ENCODE data around the gene UBL5.

UBL5 gene

DNA sequence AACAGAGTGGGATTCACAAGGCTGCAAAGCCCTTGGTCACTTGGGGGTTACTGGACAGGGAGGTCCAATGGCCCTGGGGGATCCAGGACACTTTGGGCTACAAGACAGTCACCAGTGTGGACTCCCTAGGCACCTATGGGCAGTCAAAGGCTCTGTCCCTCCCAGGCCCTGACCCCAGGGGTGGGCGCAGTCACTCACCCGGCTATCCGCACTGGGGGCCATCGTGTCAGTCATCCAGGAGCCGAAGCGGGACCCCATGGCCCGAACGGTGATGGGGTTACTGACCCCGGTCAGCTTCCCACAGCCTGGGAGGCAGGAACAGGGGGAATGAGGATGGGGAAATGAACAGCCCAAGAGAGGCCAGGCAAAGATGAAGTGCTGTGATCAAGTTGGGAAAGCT, 28.9 kb downstream of the UBL5 start:
- Mint-ChIP-seq H3K4me1 (peaks cover 44% of the 10 kb centered on the region), H3K36me3 (ENCODE audit: low read depth) (no peaks in the 10 kb centered on the region), H3K27me3 (no peaks in the 10 kb centered on the region), H3K27ac (peak overlapping the region; percentile 43), H3K4me3 (no peak overlapping the region), H3K9me3 (no peaks in the 10 kb centered on the region)
- no peak for DNase-seq
- ATAC-seq: no peak

DNA sequence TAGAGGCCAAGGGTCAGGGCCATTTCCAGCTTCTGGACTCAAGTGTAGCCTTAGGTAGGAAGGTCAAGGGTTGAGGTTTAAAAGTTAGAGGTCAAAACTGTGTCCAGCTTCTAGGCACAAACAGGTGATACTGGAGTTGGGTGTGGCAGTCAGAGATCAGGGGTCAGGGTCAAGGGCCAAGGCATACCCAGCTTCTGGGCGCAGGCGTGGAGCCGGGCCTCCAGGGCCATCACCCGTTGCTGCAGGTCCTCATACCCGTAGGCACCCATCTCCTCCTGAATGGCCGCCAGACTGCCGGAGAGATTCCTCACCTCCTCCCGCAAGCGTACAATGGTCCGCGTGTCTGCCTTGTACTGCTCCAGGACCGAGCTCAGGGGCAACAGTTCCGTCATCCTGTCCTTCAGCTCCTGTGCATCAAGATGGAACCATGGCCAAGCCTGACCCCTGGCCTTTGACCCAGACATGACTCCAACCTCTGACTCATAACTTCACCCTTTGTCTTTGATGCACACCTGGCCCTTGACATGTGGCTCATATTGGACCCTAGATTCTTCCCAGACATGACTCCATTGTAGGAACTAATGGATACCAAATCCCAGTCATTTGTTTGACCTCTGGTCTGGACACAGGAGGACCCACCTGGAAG, 29.5 kb downstream of the UBL5 start:
- Mint-ChIP-seq H3K36me3 (ENCODE audit: low read depth) (no peaks in the 10 kb centered on the region), H3K4me1 (peaks cover 49% of the 10 kb centered on the region), H3K4me3 (no peak overlapping the region), H3K27ac (peak overlapping the region; percentile 66), H3K27me3 (no peaks in the 10 kb centered on the region), H3K9me3 (no peaks in the 10 kb centered on the region)
- DNase-seq: no peak
- ATAC-seq: no peak

DNA sequence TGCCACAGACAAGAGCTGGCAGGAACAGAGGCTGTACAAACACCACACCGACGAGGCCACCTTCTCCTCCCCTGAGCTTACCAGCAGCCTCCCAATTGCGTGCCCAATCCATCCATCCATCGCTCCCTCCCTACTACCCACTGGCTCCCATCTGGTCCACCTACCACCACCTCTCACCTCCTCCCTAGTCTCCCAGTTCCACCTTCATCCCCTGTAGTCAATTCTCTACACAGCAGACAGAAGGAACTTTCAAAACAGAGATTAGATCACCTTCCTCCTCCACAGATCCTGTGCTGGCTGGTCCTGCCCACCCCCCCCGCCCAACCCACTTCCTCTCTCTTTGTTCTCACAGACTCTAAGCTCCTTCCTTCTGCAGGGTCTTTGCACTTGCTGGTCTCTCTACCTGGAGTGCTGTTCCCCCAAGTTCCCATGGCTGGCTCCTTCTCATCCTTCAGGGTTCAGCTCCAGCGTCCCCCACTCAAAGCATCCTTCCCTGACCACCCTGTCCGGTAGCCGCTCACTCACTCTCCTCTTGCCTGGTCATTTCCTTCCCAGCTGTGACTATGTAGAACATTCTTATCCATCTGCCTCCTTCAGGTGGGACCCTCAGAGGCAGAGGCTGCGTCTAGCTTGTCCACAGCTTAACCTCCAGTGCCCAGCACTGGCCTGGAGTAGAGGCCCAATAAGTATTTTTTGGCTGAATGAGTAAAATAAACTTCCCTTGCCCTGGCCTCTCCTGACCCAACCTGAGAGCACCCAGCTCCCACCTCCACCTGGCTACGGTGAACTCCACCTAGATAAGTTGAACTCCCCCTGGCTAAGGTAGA, 30.4 kb downstream of the UBL5 start:
- Mint-ChIP-seq H3K4me1 (peaks cover 55% of the 10 kb centered on the region), H3K27me3 (no peaks in the 10 kb centered on the region), H3K36me3 (ENCODE audit: low read depth) (no peaks in the 10 kb centered on the region), H3K9me3 (no peaks in the 10 kb centered on the region), H3K27ac (peak overlapping the region; percentile 66), H3K4me3 (peak overlapping the region; percentile 58)
- ATAC-seq (peak; percentile 75), DNase-seq (no peak)

DNA sequence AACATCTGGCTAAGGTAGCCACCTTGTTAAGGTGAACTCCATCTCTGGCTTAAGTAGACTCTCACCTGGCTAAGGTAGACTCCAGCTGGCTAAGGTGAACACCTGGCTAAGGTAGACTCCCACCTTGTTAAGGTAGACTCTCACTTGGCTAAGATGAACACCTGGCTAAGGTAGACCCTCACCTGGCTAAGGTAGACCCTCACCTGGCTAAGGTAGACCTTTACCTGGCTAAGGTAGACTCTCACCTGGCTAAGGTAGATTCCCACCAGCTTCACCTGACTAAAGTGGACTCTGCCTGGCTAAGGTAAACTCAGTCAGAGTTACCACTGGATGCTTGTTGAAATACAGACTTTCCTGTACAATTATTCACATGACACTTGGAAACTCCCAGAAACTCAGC, 31.0 kb downstream of the UBL5 start:
- H3K27me3 Mint-ChIP-seq: no peaks in the 10 kb centered on the region
- DNase-seq (no peak), ATAC-seq (no peak)
- no peaks in the 10 kb centered on the region for H3K9me3 Mint-ChIP-seq
- no peak overlapping the region for H3K27ac Mint-ChIP-seq
- no peaks in the 10 kb centered on the region for H3K36me3 Mint-ChIP-seq (ENCODE audit: low read depth)
- H3K4me1 Mint-ChIP-seq: peaks cover 61% of the 10 kb centered on the region
- H3K4me3 Mint-ChIP-seq: no peak overlapping the region

DNA sequence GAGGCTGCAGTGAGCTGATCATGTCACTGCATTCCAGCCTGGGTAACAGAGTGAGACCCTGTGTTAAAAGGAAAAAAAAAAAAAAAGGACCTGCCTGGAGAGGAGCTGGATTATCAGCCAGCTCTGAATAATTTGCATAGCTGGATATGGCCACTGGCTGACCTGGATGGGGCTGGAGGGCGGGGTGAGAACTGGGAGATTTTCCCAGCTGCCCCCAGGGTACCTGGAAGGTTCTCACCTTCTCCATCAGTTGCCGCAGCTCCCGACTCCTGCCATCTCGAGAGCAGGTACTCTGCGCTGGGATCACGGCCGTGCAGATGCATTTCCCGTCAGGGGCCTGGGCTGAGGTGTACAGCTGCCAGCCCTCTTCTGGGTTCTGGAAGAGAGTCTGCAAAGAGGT, 32.7 kb downstream of the UBL5 start:
- no peak for ATAC-seq
- Mint-ChIP-seq H3K36me3 (ENCODE audit: low read depth) (no peaks in the 10 kb centered on the region), H3K4me3 (no peak overlapping the region), H3K27ac (no peak overlapping the region), H3K9me3 (no peaks in the 10 kb centered on the region), H3K27me3 (no peaks in the 10 kb centered on the region), H3K4me1 (peaks cover 64% of the 10 kb centered on the region)
- DNase-seq: no peak

DNA sequence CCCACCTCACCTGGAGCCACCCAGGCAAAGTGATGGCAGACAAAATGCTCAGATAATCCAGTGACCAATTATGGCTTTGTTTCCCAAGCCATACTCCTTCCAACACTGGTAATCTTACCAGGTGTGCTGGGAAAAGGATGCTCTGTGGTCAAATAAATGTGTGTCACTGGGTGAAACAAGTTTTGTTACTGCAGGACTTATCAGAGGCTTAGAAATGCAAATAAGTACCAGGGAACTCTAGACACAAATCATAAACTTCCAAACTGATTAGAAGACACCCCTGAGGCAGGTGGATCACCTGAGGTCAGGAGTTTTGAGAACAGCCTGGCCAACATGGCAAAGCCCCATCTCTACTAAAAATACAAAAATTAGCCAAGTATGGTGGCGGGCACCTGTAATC, 33.8 kb downstream of the UBL5 start:
- no peaks in the 10 kb centered on the region for H3K27me3 Mint-ChIP-seq
- ATAC-seq (no peak), DNase-seq (no peak)
- H3K9me3 Mint-ChIP-seq: no peaks in the 10 kb centered on the region
- H3K4me1 Mint-ChIP-seq: peaks cover 69% of the 10 kb centered on the region
- no peak overlapping the region for H3K27ac Mint-ChIP-seq
- H3K4me3 Mint-ChIP-seq: no peak overlapping the region
- H3K36me3 Mint-ChIP-seq (ENCODE audit: low read depth): no peaks in the 10 kb centered on the region

DNA sequence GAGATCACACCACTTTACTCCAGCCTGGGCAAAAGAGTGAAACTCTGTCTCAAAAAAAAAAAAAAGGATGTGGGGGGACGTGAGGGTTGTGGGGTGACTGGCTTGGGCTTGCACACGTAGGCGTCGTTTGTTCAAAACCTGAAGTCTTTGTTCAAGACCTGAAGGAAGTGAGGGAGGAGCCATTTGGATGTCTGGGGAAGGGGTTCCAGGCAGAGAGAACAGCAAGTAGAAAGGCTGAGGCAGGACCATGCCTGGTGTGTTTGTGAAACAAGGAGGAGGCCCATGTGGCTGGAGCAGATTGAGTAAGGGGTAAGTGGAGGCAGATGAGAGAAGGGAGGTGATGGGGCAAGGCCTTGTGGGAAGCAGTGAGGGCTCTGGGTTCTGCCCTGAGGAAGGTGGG, 35.2 kb downstream of the UBL5 start:
- Mint-ChIP-seq H3K27ac (peak overlapping the region; percentile 78), H3K27me3 (no peaks in the 10 kb centered on the region), H3K4me1 (peaks cover 56% of the 10 kb centered on the region), H3K4me3 (peak overlapping the region; percentile 67), H3K9me3 (no peaks in the 10 kb centered on the region), H3K36me3 (ENCODE audit: low read depth) (no peaks in the 10 kb centered on the region)
- DNase-seq: no peak
- no peak for ATAC-seq

DNA sequence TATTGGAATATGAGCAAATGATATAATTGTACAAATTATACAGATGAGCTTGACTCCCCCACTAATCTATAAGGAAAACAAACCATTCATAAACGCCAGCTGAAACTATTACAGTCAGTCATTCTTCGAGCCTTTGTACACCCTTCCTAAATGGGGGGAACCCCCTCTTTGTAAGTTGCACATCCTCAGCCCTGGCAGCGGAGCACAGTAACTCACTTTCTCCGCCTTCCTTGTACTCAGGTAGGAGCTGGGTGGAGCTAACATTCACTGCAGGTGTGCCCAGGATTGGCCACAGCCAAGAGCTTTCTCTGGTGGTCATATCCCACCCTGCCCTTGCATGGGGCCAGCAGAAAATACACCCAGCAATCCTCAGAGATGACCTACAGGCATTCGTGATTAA, 36.0 kb downstream of the UBL5 start:
- Mint-ChIP-seq H3K4me1 (peaks cover 48% of the 10 kb centered on the region), H3K4me3 (peak overlapping the region; percentile 67), H3K9me3 (no peaks in the 10 kb centered on the region), H3K36me3 (ENCODE audit: low read depth) (no peaks in the 10 kb centered on the region), H3K27me3 (no peaks in the 10 kb centered on the region), H3K27ac (no peak overlapping the region)
- ATAC-seq: peak; percentile 70
- no peak for DNase-seq

DNA sequence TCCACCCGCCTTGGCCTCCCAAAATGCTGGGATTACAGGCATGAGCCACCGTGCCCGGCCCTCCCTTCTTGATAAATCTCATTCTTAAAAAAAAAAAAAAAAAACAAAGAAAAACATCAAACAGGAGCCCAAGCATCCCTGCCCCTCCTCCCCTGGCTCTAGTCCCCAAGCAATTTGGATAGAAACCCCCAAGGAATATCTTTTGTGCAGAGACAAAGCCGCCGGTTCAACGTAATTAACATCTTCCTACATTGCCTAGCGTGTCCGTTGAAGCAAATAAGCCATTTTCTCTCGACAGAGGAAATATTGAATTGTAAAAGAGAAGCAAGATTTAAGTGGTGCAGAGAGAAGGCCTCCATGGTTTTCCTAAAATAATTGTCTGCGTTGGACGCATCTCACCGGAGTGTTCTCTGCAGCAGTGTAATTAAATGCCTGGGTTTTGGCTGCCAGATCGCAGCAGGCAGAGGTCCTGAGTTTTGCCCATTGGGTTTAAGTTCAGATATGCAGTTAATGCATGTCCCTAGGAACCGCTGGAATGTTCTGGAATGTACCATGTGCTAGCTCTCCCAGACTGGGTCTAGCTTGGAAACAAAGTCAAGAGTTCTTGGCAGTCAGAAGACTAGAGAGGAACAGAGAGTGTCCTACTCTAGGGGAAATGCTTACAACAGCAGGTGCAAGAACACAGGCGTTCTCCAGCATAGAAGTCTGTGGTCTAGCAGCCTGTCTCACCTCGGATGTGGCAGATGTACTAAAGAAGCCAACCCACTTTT, 38.2 kb downstream of the UBL5 start:
- H3K27me3 Mint-ChIP-seq: no peaks in the 10 kb centered on the region
- no peaks in the 10 kb centered on the region for H3K9me3 Mint-ChIP-seq
- no peak overlapping the region for H3K27ac Mint-ChIP-seq
- DNase-seq (no peak), ATAC-seq (no peak)
- H3K4me1 Mint-ChIP-seq: peaks cover 34% of the 10 kb centered on the region
- H3K4me3 Mint-ChIP-seq: no peak overlapping the region
- H3K36me3 Mint-ChIP-seq (ENCODE audit: low read depth): no peaks in the 10 kb centered on the region

DNA sequence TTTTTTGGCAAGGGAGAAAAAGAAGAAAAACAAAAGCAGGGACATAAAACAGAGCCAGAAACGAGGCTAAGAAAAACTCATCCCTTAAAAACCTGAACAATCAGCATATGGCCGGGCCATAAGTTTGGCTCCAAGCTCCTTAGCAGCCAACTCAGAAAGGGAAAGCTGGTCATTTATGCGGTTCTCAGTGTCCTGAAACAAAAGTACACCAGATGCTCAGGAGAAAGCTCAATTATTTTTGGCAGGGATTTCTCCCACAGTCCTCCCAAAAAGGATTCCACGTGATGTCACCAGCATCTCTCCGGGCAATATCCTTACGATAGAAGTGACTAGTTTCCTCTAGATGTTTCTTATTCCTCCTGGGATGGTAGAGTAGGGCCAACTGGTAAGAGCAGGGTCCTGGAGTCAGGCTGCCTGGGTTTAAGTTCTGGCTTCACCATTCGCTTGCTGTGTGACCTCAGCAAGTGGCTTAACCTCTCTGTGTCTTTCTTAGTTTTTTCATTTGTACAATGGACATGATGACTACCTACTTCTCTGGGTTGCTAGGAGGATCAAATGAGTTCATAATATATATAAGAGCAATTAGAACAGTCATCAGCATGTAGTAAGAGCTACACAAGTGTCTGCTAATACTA, 41.4 kb downstream of the UBL5 start:
- no peak overlapping the region for H3K27ac Mint-ChIP-seq
- DNase-seq: no peak
- no peak for ATAC-seq
- H3K4me1 Mint-ChIP-seq: peaks cover 12% of the 10 kb centered on the region
- no peaks in the 10 kb centered on the region for H3K27me3 Mint-ChIP-seq
- no peak overlapping the region for H3K4me3 Mint-ChIP-seq
- H3K36me3 Mint-ChIP-seq (ENCODE audit: low read depth): no peaks in the 10 kb centered on the region
- no peaks in the 10 kb centered on the region for H3K9me3 Mint-ChIP-seq

DNA sequence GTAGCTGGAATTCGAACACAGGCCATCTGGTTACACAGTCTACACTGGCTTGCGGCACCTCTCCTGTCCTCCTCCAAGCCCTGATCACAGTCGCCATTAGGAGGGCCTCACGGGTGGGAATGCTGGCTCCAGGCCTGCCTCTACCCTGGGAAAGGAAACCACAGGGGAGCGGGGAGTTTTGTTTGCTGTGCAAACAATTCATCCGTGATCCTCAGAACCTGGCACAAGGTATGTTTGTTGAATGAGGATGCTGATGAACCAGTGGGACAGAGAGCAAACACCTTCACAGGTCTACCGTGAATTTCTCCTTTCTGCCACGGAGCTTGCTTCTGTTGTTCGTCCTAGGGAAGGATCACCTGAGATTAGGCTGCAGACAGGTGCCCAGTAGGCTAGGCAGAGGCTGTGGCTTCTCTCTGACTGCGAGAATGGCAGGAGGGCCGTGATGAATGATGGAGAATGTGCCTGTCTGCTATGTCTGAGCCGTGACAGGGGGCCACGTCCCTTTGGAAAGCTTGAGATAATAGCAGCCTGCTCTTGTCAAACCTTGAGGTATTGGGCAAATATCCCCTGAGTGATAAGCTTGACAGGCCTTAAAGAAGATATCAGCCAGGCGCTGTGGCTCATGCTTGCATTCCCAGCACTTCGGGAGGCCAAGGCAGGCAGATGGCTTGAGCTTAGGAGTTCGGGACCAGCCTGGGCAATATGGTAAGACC, 44.1 kb downstream of the UBL5 start:
- Mint-ChIP-seq H3K4me3 (no peak overlapping the region), H3K4me1 (peaks cover under 1% of the 10 kb centered on the region), H3K27me3 (no peaks in the 10 kb centered on the region), H3K36me3 (ENCODE audit: low read depth) (no peaks in the 10 kb centered on the region), H3K9me3 (no peaks in the 10 kb centered on the region), H3K27ac (no peak overlapping the region)
- ATAC-seq (no peak), DNase-seq (no peak)

DNA sequence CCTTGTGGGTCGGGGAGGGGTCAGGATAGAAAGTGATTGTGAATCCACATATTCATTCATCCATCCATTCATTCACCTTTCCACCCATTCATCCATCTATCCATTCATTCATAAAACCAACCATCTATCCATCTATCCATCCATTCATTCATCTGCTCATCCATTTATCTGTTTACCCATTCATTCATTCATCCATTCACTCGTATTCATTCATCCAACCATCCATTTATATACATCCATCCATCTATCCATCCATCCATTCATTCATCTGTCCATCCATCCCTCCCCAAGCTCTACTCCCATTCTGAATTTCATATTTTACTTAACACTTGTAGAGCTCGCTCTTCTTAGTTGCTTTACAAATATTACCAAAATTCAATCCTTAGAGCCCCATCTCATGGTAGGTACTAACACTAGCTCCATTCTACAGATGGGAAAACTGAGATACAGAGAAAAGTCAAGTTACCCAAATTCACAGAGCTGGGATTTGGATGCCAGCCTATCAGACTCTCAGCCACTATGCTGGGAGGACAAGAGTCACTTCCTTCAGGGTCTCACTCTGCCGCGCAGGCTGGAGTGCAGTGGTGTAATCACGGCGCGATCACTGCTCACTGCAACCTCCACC, 45.0 kb downstream of the UBL5 start:
- ATAC-seq (no peak), DNase-seq (no peak)
- no peaks in the 10 kb centered on the region for H3K27me3 Mint-ChIP-seq
- H3K4me3 Mint-ChIP-seq: no peak overlapping the region
- H3K27ac Mint-ChIP-seq: no peak overlapping the region
- H3K9me3 Mint-ChIP-seq: no peaks in the 10 kb centered on the region
- H3K4me1 Mint-ChIP-seq: no peaks in the 10 kb centered on the region
- H3K36me3 Mint-ChIP-seq (ENCODE audit: low read depth): no peaks in the 10 kb centered on the region

DNA sequence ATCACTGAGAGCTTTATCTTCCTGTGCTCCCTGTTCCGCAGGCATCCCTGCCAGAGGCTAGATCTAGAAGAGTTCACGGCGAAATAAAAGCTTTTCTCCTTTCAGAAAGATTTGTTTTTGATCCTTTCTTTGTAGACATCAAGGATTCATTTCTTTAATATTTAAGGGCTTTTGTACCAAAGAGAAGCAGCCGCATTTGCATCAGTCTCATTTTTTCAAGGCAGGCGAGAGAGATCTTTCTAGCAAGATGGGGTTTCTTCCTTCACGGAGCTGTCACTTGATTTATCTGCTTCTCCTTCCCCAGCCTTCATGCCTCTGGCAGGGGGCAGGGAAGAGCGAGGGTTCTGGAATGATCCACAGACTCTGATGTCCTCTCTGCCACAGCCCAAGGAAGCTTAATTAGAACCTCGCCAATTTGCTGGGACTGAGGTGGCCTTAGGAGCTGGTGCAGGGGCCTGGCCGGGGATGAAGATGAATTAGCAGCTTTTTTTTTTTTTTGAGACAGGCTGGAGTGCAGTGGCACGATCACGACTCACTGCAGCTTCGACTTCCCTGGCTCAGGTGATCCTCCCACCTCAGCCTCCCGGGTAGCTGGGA, 47.4 kb downstream of the UBL5 start:
- Mint-ChIP-seq H3K27me3 (no peaks in the 10 kb centered on the region), H3K27ac (no peak overlapping the region), H3K4me3 (no peak overlapping the region), H3K36me3 (ENCODE audit: low read depth) (no peaks in the 10 kb centered on the region), H3K4me1 (no peaks in the 10 kb centered on the region), H3K9me3 (no peaks in the 10 kb centered on the region)
- ATAC-seq (no peak), DNase-seq (no peak)

All from activated naive CD8-positive, alpha-beta T cell treated with anti-CD3 and anti-CD28 coated beads, Interleukin-2, amount 50 U/mL, for 24 hours (primary cell).